K562 (cell line): Measurements from ENCODE around the gene PRR7. TPM values are rescaled to one million over a fixed set of nuclear protein-coding genes. Genes with fewer than 3 reads are reported as not detected.

ENCODE experiments used
- BRD9 ChIP-seq: fragments of 450-650 bp; IDR thresholded peaks from 2 replicates; pipeline ENCODE4 v1.6.1; 2018; ENCODE audit warnings: low read depth; ENCODE audit not compliant: partially characterized antibody
- CHCHD3 ChIP-seq: fragments of 250-450 bp; sonication (Bioruptor Pico); IDR thresholded peaks from 2 replicates; pipeline ENCODE4 v2.1.2; 2022; ENCODE audit warnings: mild to moderate bottlenecking
- E2F3 ChIP-seq: fragments of 250-450 bp; sonication (Bioruptor Pico); IDR thresholded peaks from 2 replicates; pipeline ENCODE4 v1.4.0; 2020; ENCODE audit warnings: mild to moderate bottlenecking
- GATAD2B ChIP-seq: fragments of 450-650 bp; IDR thresholded peaks from 2 replicates; pipeline ENCODE4 v1.6.1; 2017; ENCODE audit warnings: mild to moderate bottlenecking, borderline replicate concordance
- MCM7 ChIP-seq, 2 experiments: fragments of 450-650 bp; IDR thresholded peaks; 2 replicates each; pipeline ENCODE4 v1.6.1; 2016 to 2018
- RBBP5 ChIP-seq: fragments of 200-600 bp; sonication (generic); IDR thresholded peaks from 2 replicates; pipeline ENCODE4 v1.6.1; 2012; ENCODE audit warnings: borderline replicate concordance, mild to moderate bottlenecking, low read length, control low read depth, inconsistent platforms; ENCODE audit not compliant: insufficient read depth, poor library complexity, severe bottlenecking
- SAP30 ChIP-seq: fragments of 200-600 bp; sonication (generic); IDR thresholded peaks from 2 replicates; pipeline ENCODE4 v1.6.1; 2012; ENCODE audit warnings: borderline replicate concordance, low read depth, mild to moderate bottlenecking, moderate library complexity, low read length, control low read depth, inconsistent platforms; ENCODE audit not compliant: insufficient read depth, poor library complexity, severe bottlenecking
- TCF3 ChIP-seq: sonication (generic); formaldehyde crosslinking; IDR thresholded peaks from 2 replicates; pipeline ENCODE4 v1.4.0; 2020; ENCODE audit warnings: mild to moderate bottlenecking, missing genetic modification reagents
- ZNF143 ChIP-seq: sonication (generic); formaldehyde crosslinking; IDR thresholded peaks from 2 replicates; pipeline ENCODE4 v1.9.0; 2022; ENCODE audit warnings: mild to moderate bottlenecking, missing genetic modification reagents
- ZNF282 ChIP-seq: sonication (generic); formaldehyde crosslinking; IDR thresholded peaks from 2 replicates; pipeline ENCODE4 v1.8.1; 2023; ENCODE audit warnings: missing genetic modification reagents
- ZNF79 ChIP-seq: fragments of 250-450 bp; sonication (Bioruptor Pico); IDR thresholded peaks from 2 replicates; pipeline ENCODE4 v1.4.0; 2020; ENCODE audit warnings: low read depth, mild to moderate bottlenecking, moderate library complexity
- polyA plus RNA-seq, 8 experiments: library from polyadenylated mRNA; depleted of rRNA in 4 of 8; stranded (reverse) in 5 of 8; unstranded in 3 of 8; fragments of >200 nt; fragmentation: Nextera tagmentation in 2 of 8; fragmentation: Illumina TruSeq in 1 of 8; extraction: Ambion mirVana in 2 of 8; extraction: Trizol in 1 of 8; gene quantifications; 2 replicates each; pipeline versions ENCODE4 v1.2.1 to v1.2.3, GENCODE V29; 2011 to 2014; ENCODE audit warnings: inconsistent platforms in 1 of 8, missing spikeins in 1 of 8
- total RNA-seq, 7 experiments: library from RNA; depleted of rRNA in 6 of 7; stranded (reverse); fragments of >200 nt in 6 of 7; fragmentation: Illumina TruSeq in 2 of 7; extraction: Trizol in 2 of 7; gene quantifications; 2 replicates each; pipeline versions ENCODE4 v1.2.1 to v1.2.3, GENCODE V29; 2011 to 2021; ENCODE audit warnings: low replicate concordance in 1 of 7
- TF ChIP-seq, protein P1 (sequence below): sonication (generic); formaldehyde crosslinking; IDR thresholded peaks from 2 replicates; pipeline ENCODE4 v1.8.0; 2022; ENCODE audit warnings: mild to moderate bottlenecking, missing genetic modification reagents
- TF ChIP-seq, protein P2 (sequence below): fragments of 200-800 bp; sonication (Bioruptor generic); IDR thresholded peaks from 2 replicates; pipeline ENCODE4 v1.6.1; 2016; ENCODE audit warnings: missing genetic modification characterization, missing compliant biosample characterization
- TF ChIP-seq, protein P3 (sequence below): fragments of 150-350 bp; IDR thresholded peaks from 2 replicates; pipeline ENCODE4 v1.6.1; 2014; ENCODE audit warnings: low read depth, mild to moderate bottlenecking, low read length, borderline replicate concordance
- TF ChIP-seq, protein P4 (sequence below): sonication (generic); formaldehyde crosslinking; IDR thresholded peaks from 2 replicates; pipeline ENCODE4 v1.9.0; 2022; ENCODE audit warnings: mild to moderate bottlenecking, missing genetic modification reagents

The PRR7 gene
- total and polyA plus RNA-seq, 9 of the 15 experiments (the other 6 are each of a cell fraction or from before 2014, with no cell fraction given) = 0.80 to 11.3 (median 10.4) TPM; not detected in 4

DNA sequence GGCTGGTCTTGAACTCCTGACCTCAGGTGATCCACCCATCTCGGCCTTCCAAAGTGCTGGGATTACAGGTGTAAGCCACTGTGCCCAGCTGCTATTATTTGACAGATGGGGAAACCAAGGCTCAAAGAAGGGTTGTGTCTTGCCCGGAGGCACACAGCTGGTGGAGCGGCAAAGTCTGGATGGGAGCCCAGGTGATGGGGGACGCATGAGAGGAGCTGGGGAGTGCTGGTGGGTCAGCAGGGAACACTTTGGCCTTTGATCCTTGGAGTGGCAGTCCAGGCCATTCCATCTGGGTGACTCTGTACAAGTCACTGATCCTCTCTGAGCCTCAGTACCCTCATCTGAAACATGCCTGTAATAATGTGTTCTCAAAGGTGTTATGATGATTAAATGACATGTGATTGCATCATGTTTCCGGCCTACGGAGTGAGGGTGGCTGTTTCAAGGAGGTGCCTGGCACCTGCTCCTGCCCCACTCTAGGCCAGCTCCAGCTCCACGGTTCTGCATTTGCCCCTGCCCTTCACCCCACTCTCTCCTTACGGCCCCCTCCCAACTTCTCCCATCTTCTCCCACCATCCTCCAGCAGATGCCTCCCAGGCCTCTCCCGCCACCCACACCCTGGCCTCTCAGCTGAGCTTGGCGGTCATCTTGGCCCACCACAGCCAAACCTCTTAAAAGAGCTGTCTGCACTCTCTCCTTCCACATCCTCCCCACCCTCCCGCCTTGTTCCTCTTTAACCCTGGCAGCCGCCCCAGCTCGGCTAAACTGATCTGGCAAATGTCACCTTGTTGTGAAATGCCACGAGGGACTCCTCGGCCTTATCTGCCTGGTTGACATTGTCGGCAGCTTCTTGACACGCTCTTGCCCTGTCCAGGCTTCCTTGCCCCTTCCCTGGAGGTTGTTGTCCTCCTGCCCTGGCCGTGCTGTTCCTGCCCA is 32.4 kb downstream of the PRR7 start (continued):
- TF ChIP-seq, protein P1, sequence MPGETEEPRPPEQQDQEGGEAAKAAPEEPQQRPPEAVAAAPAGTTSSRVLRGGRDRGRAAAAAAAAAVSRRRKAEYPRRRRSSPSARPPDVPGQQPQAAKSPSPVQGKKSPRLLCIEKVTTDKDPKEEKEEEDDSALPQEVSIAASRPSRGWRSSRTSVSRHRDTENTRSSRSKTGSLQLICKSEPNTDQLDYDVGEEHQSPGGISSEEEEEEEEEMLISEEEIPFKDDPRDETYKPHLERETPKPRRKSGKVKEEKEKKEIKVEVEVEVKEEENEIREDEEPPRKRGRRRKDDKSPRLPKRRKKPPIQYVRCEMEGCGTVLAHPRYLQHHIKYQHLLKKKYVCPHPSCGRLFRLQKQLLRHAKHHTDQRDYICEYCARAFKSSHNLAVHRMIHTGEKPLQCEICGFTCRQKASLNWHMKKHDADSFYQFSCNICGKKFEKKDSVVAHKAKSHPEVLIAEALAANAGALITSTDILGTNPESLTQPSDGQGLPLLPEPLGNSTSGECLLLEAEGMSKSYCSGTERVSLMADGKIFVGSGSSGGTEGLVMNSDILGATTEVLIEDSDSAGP (CRISPR knock-in tag) = no peak
- TF ChIP-seq RBBP5 (peak; percentile 35), MCM7 (IDR thresholded peaks at IDR 0.05) (no peak), E2F3 (CRISPR knock-in tag) (0 out of 2 replicates have a peak, but pooled peaks have one; percentile 6), GATAD2B (no peak), ZNF143 (CRISPR knock-in tag) (no peak), SAP30 (no peak), CHCHD3 (CRISPR knock-in tag) (no peak), TCF3 (CRISPR knock-in tag) (0 out of 2 replicates have a peak, but pooled peaks have one; percentile 2), ZNF282 (CRISPR knock-in tag) (no peak), BRD9 (no peak), ZNF79 (CRISPR knock-in tag) (no peak)
- TF ChIP-seq, protein P2, sequence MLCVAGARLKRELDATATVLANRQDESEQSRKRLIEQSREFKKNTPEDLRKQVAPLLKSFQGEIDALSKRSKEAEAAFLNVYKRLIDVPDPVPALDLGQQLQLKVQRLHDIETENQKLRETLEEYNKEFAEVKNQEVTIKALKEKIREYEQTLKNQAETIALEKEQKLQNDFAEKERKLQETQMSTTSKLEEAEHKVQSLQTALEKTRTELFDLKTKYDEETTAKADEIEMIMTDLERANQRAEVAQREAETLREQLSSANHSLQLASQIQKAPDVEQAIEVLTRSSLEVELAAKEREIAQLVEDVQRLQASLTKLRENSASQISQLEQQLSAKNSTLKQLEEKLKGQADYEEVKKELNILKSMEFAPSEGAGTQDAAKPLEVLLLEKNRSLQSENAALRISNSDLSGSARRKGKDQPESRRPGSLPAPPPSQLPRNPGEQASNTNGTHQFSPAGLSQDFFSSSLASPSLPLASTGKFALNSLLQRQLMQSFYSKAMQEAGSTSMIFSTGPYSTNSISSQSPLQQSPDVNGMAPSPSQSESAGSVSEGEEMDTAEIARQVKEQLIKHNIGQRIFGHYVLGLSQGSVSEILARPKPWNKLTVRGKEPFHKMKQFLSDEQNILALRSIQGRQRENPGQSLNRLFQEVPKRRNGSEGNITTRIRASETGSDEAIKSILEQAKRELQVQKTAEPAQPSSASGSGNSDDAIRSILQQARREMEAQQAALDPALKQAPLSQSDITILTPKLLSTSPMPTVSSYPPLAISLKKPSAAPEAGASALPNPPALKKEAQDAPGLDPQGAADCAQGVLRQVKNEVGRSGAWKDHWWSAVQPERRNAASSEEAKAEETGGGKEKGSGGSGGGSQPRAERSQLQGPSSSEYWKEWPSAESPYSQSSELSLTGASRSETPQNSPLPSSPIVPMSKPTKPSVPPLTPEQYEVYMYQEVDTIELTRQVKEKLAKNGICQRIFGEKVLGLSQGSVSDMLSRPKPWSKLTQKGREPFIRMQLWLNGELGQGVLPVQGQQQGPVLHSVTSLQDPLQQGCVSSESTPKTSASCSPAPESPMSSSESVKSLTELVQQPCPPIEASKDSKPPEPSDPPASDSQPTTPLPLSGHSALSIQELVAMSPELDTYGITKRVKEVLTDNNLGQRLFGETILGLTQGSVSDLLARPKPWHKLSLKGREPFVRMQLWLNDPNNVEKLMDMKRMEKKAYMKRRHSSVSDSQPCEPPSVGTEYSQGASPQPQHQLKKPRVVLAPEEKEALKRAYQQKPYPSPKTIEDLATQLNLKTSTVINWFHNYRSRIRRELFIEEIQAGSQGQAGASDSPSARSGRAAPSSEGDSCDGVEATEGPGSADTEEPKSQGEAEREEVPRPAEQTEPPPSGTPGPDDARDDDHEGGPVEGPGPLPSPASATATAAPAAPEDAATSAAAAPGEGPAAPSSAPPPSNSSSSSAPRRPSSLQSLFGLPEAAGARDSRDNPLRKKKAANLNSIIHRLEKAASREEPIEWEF = no peak
- TF ChIP-seq, protein P3, sequence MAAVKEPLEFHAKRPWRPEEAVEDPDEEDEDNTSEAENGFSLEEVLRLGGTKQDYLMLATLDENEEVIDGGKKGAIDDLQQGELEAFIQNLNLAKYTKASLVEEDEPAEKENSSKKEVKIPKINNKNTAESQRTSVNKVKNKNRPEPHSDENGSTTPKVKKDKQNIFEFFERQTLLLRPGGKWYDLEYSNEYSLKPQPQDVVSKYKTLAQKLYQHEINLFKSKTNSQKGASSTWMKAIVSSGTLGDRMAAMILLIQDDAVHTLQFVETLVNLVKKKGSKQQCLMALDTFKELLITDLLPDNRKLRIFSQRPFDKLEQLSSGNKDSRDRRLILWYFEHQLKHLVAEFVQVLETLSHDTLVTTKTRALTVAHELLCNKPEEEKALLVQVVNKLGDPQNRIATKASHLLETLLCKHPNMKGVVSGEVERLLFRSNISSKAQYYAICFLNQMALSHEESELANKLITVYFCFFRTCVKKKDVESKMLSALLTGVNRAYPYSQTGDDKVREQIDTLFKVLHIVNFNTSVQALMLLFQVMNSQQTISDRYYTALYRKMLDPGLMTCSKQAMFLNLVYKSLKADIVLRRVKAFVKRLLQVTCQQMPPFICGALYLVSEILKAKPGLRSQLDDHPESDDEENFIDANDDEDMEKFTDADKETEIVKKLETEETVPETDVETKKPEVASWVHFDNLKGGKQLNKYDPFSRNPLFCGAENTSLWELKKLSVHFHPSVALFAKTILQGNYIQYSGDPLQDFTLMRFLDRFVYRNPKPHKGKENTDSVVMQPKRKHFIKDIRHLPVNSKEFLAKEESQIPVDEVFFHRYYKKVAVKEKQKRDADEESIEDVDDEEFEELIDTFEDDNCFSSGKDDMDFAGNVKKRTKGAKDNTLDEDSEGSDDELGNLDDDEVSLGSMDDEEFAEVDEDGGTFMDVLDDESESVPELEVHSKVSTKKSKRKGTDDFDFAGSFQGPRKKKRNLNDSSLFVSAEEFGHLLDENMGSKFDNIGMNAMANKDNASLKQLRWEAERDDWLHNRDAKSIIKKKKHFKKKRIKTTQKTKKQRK = no peak
- TF ChIP-seq, protein P4, sequence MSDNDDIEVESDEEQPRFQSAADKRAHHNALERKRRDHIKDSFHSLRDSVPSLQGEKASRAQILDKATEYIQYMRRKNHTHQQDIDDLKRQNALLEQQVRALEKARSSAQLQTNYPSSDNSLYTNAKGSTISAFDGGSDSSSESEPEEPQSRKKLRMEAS (CRISPR knock-in tag) = peak; percentile 66
